HepG2 (cell line): Measurements from ENCODE around the gene PRR30. TPM values are rescaled to one million over a fixed set of nuclear protein-coding genes. Genes with fewer than 3 reads are reported as not detected.
A peak's percentile ranks its signal among the peaks of the same experiment; 100 is the strongest.

Experiments
- CREM ChIP-seq, 2 experiments: sonication (generic) in 1 of 2; formaldehyde crosslinking in 1 of 2; IDR thresholded peaks; 2 replicates each; pipeline versions ENCODE4 v1.4.0 to v1.6.1; 2016 to 2020; ENCODE audit warnings: antibody characterized with exemption in 1 of 2, mild to moderate bottlenecking in 1 of 2, missing genetic modification reagents in 1 of 2
- GATAD2A ChIP-seq: IDR thresholded peaks from 2 replicates; pipeline ENCODE4 v1.6.1; 2016
- GPN1 ChIP-seq: sonication (generic); formaldehyde crosslinking; IDR thresholded peaks from 2 replicates; pipeline ENCODE4 v1.5.1; 2020; ENCODE audit warnings: missing genetic modification reagents, borderline replicate concordance
- MED13 ChIP-seq: sonication (generic); formaldehyde crosslinking; IDR thresholded peaks from 2 replicates; pipeline ENCODE4 v1.5.0; 2020; ENCODE audit warnings: missing genetic modification reagents
- MIER3 ChIP-seq: IDR thresholded peaks from 2 replicates; pipeline ENCODE4 v1.6.1; 2016; ENCODE audit warnings: missing compliant biosample characterization, borderline replicate concordance
- MZF1 ChIP-seq: sonication (generic); formaldehyde crosslinking; IDR thresholded peaks from 2 replicates; pipeline ENCODE4 v1.8.1; 2023; ENCODE audit warnings: mild to moderate bottlenecking, missing genetic modification reagents, borderline replicate concordance
- RNF2 ChIP-seq: fragments of 450-650 bp; conservative IDR thresholded peaks from 2 replicates; pipeline ENCODE4 v1.6.1; 2016; ENCODE audit warnings: low read depth
- SMC3 ChIP-seq: IDR thresholded peaks from 2 replicates; pipeline ENCODE4 v1.6.1; 2011; ENCODE audit warnings: low read length, improper control_type of control experiment
- ZNF30 ChIP-seq: sonication (generic); formaldehyde crosslinking; IDR thresholded peaks from 2 replicates; pipeline ENCODE4 v1.5.0; 2020; ENCODE audit warnings: mild to moderate bottlenecking, missing genetic modification reagents
- ZNF33A ChIP-seq: sonication (generic); formaldehyde crosslinking; IDR thresholded peaks from 2 replicates; pipeline ENCODE4 v1.5.1; 2020; ENCODE audit warnings: missing genetic modification reagents, mild to moderate bottlenecking, moderate library complexity, borderline replicate concordance
- ZNF44 ChIP-seq: sonication (generic); formaldehyde crosslinking; IDR thresholded peaks from 2 replicates; pipeline ENCODE4 v1.5.1; 2020; ENCODE audit warnings: mild to moderate bottlenecking, missing genetic modification reagents
- ZNF709 ChIP-seq: sonication (generic); formaldehyde crosslinking; IDR thresholded peaks from 2 replicates; pipeline ENCODE4 v1.5.0; 2020; ENCODE audit warnings: mild to moderate bottlenecking, missing genetic modification reagents
- polyA plus RNA-seq, 8 experiments: library from polyadenylated mRNA; depleted of rRNA in 3 of 8; stranded (reverse) in 7 of 8; unstranded in 1 of 8; fragments of >200 nt; fragmentation: Illumina TruSeq in 4 of 8; extraction: Trizol in 4 of 8; gene quantifications; 2 replicates each; pipeline versions ENCODE4 v1.2.1 to v1.2.3, GENCODE V29; 2011 to 2016; ENCODE audit warnings: low read depth in 4 of 8, missing spikeins in 1 of 8, mixed read lengths in 1 of 8; ENCODE audit not compliant: insufficient read depth in 1 of 8
- total RNA-seq, 5 experiments: library from RNA; depleted of rRNA; stranded (reverse); fragments of >200 nt; fragmentation: Illumina TruSeq; extraction: Trizol; gene quantifications; 2 replicates each; pipeline ENCODE4 v1.2.3, GENCODE V29; 2016; ENCODE audit warnings: low read depth in 1 of 5
- TF ChIP-seq, protein P1 (sequence below): sonication (generic); formaldehyde crosslinking; IDR thresholded peaks from 2 replicates; pipeline ENCODE4 v1.5.1; 2020; ENCODE audit warnings: mild to moderate bottlenecking, missing genetic modification reagents, moderate library complexity
- TF ChIP-seq, protein P2 (sequence below): sonication (generic); IDR thresholded peaks from 2 replicates; pipeline ENCODE4 v1.6.1; 2016; ENCODE audit warnings: low read depth, borderline replicate concordance
- TF ChIP-seq, protein P3 (sequence below): sonication (generic); formaldehyde crosslinking; IDR thresholded peaks from 2 replicates; pipeline ENCODE4 v1.4.0; 2020; ENCODE audit warnings: missing genetic modification reagents, mild to moderate bottlenecking, borderline replicate concordance
- TF ChIP-seq, protein P4 (sequence below): IDR thresholded peaks from 2 replicates; pipeline ENCODE4 v1.6.1; 2016; ENCODE audit warnings: missing genetic modification reagents, missing compliant biosample characterization
- TF ChIP-seq, protein P5 (sequence below): sonication (generic); formaldehyde crosslinking; IDR thresholded peaks from 2 replicates; pipeline ENCODE4 v1.4.0; 2020; ENCODE audit warnings: missing genetic modification reagents, borderline replicate concordance
- TF ChIP-seq, protein P6 (sequence below): sonication (generic); formaldehyde crosslinking; IDR thresholded peaks from 2 replicates; pipeline ENCODE4 v1.8.0; 2022; ENCODE audit warnings: missing genetic modification reagents, mild to moderate bottlenecking, moderate library complexity, borderline replicate concordance

Gene PRR30
- total and polyA plus RNA-seq, 2 of the 13 experiments (the other 11 are each of a cell fraction or from before 2014, with no cell fraction given), result not detected

DNA sequence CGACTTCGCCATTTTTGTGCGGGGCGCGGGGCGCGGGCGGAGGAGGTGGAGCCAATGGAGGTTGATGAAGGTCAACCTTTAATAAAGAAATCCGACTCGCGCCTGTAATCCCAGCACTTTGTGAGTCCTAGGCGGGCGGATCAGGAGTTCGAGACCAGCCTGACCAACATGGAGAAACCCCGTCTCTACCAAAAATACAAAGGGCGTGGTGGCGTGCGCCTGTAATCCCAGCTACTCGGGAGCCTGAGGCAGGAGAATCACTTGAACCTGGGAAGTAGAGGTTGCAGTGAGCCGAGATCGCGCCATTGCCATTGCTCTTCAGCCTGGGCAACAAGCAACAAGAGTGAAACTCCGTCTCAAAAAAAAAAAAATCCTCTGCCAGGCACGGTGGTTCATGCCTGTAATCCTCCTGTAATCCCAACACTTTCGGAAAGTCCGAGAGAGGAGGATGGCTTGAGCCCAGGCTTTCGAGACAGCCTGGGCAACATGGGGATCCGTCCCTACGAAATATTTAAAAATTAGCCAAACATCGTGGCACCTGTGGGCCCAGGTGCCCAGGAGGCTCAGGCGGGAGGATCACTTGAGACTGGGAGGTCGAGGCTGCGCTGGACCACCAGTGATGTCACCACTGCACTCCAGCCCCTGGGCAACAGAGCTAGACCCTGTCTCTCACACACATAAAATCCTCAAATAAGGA is 4.3 kb downstream of the PRR30 start (continued):
- TF ChIP-seq, protein P1, sequence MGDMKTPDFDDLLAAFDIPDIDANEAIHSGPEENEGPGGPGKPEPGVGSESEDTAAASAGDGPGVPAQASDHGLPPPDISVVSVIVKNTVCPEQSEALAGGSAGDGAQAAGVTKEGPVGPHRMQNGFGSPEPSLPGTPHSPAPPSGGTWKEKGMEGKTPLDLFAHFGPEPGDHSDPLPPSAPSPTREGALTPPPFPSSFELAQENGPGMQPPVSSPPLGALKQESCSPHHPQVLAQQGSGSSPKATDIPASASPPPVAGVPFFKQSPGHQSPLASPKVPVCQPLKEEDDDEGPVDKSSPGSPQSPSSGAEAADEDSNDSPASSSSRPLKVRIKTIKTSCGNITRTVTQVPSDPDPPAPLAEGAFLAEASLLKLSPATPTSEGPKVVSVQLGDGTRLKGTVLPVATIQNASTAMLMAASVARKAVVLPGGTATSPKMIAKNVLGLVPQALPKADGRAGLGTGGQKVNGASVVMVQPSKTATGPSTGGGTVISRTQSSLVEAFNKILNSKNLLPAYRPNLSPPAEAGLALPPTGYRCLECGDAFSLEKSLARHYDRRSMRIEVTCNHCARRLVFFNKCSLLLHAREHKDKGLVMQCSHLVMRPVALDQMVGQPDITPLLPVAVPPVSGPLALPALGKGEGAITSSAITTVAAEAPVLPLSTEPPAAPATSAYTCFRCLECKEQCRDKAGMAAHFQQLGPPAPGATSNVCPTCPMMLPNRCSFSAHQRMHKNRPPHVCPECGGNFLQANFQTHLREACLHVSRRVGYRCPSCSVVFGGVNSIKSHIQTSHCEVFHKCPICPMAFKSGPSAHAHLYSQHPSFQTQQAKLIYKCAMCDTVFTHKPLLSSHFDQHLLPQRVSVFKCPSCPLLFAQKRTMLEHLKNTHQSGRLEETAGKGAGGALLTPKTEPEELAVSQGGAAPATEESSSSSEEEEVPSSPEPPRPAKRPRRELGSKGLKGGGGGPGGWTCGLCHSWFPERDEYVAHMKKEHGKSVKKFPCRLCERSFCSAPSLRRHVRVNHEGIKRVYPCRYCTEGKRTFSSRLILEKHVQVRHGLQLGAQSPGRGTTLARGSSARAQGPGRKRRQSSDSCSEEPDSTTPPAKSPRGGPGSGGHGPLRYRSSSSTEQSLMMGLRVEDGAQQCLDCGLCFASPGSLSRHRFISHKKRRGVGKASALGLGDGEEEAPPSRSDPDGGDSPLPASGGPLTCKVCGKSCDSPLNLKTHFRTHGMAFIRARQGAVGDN, result peak; percentile 7; the same call in 1 of the 2 replicates
- no peak for TF ChIP-seq MZF1 (CRISPR knock-in tag)
- TF ChIP-seq SMC3, result no peak
- TF ChIP-seq, protein P2, sequence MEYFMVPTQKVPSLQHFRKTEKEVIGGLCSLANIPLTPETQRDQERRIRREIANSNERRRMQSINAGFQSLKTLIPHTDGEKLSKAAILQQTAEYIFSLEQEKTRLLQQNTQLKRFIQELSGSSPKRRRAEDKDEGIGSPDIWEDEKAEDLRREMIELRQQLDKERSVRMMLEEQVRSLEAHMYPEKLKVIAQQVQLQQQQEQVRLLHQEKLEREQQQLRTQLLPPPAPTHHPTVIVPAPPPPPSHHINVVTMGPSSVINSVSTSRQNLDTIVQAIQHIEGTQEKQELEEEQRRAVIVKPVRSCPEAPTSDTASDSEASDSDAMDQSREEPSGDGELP, result no peak
- peak; percentile 17; the same call in 1 of the 2 replicates for TF ChIP-seq ZNF30 (CRISPR knock-in tag)
- peak; percentile 72; the same call in 1 of the 2 replicates for TF ChIP-seq ZNF709 (CRISPR knock-in tag)
- TF ChIP-seq, protein P3, sequence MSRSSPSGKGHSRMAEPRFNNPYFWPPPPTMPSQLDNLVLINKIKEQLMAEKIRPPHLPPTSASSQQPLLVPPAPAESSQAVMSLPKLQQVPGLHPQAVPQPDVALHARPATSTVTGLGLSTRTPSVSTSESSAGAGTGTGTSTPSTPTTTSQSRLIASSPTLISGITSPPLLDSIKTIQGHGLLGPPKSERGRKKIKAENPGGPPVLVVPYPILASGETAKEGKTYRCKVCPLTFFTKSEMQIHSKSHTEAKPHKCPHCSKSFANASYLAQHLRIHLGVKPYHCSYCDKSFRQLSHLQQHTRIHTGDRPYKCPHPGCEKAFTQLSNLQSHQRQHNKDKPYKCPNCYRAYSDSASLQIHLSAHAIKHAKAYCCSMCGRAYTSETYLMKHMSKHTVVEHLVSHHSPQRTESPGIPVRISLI, result peak; percentile 51; the same call in 1 of the 2 replicates
- 0 out of 2 replicates have a peak, but pooled peaks have one; percentile 38 for TF ChIP-seq CREM (IDR thresholded peaks at IDR 0.05)
- TF ChIP-seq CREM (CRISPR knock-in tag; IDR thresholded peaks at IDR 0.05), result no peak
- TF ChIP-seq RNF2, result no peak
- TF ChIP-seq, protein P4, sequence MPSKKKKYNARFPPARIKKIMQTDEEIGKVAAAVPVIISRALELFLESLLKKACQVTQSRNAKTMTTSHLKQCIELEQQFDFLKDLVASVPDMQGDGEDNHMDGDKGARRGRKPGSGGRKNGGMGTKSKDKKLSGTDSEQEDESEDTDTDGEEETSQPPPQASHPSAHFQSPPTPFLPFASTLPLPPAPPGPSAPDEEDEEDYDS (CRISPR knock-in tag), result no peak; the same call in 1 of the 2 replicates
- no peak for TF ChIP-seq ZNF33A (CRISPR knock-in tag)
- no peak for TF ChIP-seq GPN1
- TF ChIP-seq MIER3, result 0 out of 2 replicates have a peak, but pooled peaks have one; percentile 29
- TF ChIP-seq, protein P5, sequence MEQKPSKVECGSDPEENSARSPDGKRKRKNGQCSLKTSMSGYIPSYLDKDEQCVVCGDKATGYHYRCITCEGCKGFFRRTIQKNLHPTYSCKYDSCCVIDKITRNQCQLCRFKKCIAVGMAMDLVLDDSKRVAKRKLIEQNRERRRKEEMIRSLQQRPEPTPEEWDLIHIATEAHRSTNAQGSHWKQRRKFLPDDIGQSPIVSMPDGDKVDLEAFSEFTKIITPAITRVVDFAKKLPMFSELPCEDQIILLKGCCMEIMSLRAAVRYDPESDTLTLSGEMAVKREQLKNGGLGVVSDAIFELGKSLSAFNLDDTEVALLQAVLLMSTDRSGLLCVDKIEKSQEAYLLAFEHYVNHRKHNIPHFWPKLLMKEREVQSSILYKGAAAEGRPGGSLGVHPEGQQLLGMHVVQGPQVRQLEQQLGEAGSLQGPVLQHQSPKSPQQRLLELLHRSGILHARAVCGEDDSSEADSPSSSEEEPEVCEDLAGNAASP (CRISPR knock-in tag), result 0 out of 2 replicates have a peak, but pooled peaks have one; percentile 12
- 0 out of 2 replicates have a peak, but pooled peaks have one; percentile 32 for TF ChIP-seq ZNF44
- TF ChIP-seq MED13 (CRISPR knock-in tag), result no peak
- TF ChIP-seq GATAD2A (CRISPR knock-in tag), result peak; percentile 33; the same call in 1 of the 2 replicates
- TF ChIP-seq, protein P6, sequence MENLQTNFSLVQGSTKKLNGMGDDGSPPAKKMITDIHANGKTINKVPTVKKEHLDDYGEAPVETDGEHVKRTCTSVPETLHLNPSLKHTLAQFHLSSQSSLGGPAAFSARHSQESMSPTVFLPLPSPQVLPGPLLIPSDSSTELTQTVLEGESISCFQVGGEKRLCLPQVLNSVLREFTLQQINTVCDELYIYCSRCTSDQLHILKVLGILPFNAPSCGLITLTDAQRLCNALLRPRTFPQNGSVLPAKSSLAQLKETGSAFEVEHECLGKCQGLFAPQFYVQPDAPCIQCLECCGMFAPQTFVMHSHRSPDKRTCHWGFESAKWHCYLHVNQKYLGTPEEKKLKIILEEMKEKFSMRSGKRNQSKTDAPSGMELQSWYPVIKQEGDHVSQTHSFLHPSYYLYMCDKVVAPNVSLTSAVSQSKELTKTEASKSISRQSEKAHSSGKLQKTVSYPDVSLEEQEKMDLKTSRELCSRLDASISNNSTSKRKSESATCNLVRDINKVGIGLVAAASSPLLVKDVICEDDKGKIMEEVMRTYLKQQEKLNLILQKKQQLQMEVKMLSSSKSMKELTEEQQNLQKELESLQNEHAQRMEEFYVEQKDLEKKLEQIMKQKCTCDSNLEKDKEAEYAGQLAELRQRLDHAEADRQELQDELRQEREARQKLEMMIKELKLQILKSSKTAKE (CRISPR knock-in tag), result 0 out of 2 replicates have a peak, but pooled peaks have one; percentile 7
